ENCODE measurements around the gene UBE2Z. TPM values are rescaled to one million over a fixed set of nuclear protein-coding genes. Genes with fewer than 3 reads are reported as not detected.

The UBE2Z gene
- total RNA-seq, 1 experiment from 2014 or later, result 108 TPM

DNA sequence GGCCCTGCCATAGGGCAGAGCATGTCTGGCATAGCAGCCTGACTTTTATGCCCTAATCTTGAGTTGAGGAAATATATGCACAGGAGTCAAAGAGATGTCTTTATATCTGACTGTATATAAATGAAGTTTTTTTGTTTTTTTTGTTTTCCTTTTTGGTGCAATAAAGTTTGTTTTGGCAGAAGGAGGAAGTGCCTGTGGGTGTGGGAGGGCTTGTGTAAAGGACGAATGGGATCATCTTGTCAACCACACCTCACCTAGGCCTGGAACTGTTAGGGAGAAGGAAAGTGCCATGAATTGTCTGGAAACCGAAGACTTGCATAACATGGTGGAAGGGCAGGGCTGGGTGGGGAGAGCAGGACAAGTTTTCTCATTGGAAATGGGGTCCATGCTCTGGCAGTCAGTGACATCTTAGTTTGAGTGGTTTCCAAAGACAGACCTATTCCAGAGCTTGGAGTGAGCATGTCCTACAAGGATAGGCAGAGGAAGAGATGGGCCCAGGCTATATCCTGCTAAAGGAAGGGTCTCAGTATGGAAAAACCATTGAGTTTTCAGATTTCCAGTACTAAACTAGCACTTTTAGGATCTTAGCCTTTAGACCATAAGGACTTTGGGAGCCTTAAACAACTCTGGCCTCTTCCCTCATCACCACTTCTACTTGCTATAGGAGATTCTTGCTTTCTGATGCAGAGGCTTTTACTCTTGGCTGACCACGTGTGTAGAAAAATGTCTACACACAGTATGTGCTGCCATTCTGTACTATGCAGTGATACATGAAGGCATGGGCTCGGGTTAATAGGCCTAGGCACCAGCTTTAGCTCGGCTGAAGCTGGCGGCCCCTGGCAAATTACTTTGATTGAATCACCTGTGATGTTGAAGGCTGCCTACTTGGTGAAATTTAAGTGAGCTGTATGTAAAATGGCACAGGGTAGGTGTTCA lies 20.9 kb downstream of the UBE2Z start:
- peak overlapping the region; percentile 61 for H3K27ac ChIP-seq (ENCODE audit: low read depth, low read length, poor library complexity, severe bottlenecking)
- intact Hi-C loops (cut with micrococcal nuclease; ENCODE audit: unreplicated experiment), result no loop called here
- no TSS peak for BruUV-seq (replicated peaks)
- H3K27me3 ChIP-seq (replicated peaks; ENCODE audit: insufficient read depth, low read depth, low read length, poor library complexity), result no peaks in the 10 kb centered on the region
- no peaks in the 10 kb centered on the region for H3K9me3 ChIP-seq (ENCODE audit: low read depth, low read length, poor library complexity, severe bottlenecking)
- H3K4me1 ChIP-seq (ENCODE audit: insufficient read depth, low read length, poor library complexity, severe bottlenecking), result peaks cover 4% of the 10 kb centered on the region
- peaks cover 97% of the 10 kb centered on the region for H3K36me3 ChIP-seq (ENCODE audit: insufficient read depth, low read length, poor library complexity, severe bottlenecking)
- no peak for DNase-seq (ENCODE audit: low spot score)
- ChIA-PET CTCF (no interaction called here), POLR2A (ENCODE audit: low non-redundant PET) (no interaction called here)
- no peak overlapping the region for H3K4me3 ChIP-seq (ENCODE audit: low read depth, low read length, poor library complexity, severe bottlenecking)
- no peak for TF ChIP-seq EZH2 (IDR thresholded peaks at IDR 0.05; ENCODE audit: borderline replicate concordance, low read depth, low read length, poor library complexity, severe bottlenecking)
- TF ChIP-seq, protein P1, sequence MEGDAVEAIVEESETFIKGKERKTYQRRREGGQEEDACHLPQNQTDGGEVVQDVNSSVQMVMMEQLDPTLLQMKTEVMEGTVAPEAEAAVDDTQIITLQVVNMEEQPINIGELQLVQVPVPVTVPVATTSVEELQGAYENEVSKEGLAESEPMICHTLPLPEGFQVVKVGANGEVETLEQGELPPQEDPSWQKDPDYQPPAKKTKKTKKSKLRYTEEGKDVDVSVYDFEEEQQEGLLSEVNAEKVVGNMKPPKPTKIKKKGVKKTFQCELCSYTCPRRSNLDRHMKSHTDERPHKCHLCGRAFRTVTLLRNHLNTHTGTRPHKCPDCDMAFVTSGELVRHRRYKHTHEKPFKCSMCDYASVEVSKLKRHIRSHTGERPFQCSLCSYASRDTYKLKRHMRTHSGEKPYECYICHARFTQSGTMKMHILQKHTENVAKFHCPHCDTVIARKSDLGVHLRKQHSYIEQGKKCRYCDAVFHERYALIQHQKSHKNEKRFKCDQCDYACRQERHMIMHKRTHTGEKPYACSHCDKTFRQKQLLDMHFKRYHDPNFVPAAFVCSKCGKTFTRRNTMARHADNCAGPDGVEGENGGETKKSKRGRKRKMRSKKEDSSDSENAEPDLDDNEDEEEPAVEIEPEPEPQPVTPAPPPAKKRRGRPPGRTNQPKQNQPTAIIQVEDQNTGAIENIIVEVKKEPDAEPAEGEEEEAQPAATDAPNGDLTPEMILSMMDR (conservative IDR thresholded peaks at IDR 0.05; ENCODE audit: low read depth, low read length), result no peak

DNA sequence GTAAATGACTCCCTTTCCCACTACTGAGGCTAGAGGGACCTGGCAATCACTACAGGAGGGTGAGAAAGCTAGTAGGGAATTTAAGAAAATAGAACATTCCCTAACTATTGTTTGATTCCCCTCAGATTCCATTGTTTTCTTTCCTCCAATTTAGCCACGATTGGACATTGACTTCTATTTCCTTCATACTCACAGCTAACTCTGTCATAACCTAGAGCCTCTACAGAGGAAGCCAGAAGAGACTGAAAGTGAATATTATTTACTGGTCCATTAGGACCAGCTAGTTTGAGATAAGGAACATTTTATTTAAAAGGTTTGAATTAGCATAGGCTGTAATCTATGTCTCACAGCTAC lies 21.6 kb downstream of the UBE2Z start:
- TF ChIP-seq EZH2 (IDR thresholded peaks at IDR 0.05; ENCODE audit: borderline replicate concordance, low read depth, low read length, poor library complexity, severe bottlenecking), result no peak
- TF ChIP-seq, protein P1 (conservative IDR thresholded peaks at IDR 0.05; ENCODE audit: low read depth, low read length), result no peak
- CTCF ChIA-PET, result no interaction called here
- Histone ChIP-seq H3K36me3 (ENCODE audit: insufficient read depth, low read length, poor library complexity, severe bottlenecking) (peaks cover 95% of the 10 kb centered on the region), H3K9me3 (ENCODE audit: low read depth, low read length, poor library complexity, severe bottlenecking) (no peaks in the 10 kb centered on the region), H3K4me1 (ENCODE audit: insufficient read depth, low read length, poor library complexity, severe bottlenecking) (peaks cover 4% of the 10 kb centered on the region), H3K27me3 (replicated peaks; ENCODE audit: insufficient read depth, low read depth, low read length, poor library complexity) (no peaks in the 10 kb centered on the region), H3K4me3 (ENCODE audit: low read depth, low read length, poor library complexity, severe bottlenecking) (no peak overlapping the region), H3K27ac (ENCODE audit: low read depth, low read length, poor library complexity, severe bottlenecking) (peak overlapping the region; percentile 61)
- POLR2A ChIA-PET (ENCODE audit: low non-redundant PET), result no interaction called here
- BruUV-seq (replicated peaks), result no TSS peak
- intact Hi-C loops (cut with micrococcal nuclease; ENCODE audit: unreplicated experiment), result no loop called here
- no peak for DNase-seq (ENCODE audit: low spot score)

DNA sequence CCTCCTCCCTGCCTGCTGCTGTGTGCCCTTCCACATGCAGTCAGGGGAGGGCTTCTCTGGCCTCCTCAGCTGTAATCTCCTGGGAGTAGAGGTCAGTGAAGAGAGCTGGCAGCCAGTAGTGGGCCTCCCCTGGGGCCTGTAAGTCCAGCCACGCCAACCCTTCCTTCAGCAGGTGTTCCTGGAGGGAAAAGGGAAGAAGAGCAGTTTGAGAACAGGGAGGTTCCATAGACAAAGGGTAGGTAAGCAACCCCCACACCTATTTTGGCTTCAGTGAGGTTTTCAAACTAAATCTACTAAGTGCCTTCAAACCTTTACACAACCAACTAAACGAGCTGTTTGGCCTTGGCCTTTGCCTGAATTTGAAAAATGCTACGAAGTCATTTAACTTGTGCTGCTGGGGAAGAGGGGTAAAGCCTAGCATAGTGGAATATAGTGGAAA lies 22.2 kb downstream of the UBE2Z start:
- intact Hi-C loops (cut with micrococcal nuclease; ENCODE audit: unreplicated experiment), result no loop called here
- ChIA-PET POLR2A (ENCODE audit: low non-redundant PET) (no interaction called here), CTCF (no interaction called here)
- Histone ChIP-seq H3K27ac (ENCODE audit: low read depth, low read length, poor library complexity, severe bottlenecking) (peak overlapping the region; percentile 61), H3K27me3 (replicated peaks; ENCODE audit: insufficient read depth, low read depth, low read length, poor library complexity) (no peaks in the 10 kb centered on the region), H3K36me3 (ENCODE audit: insufficient read depth, low read length, poor library complexity, severe bottlenecking) (peaks cover 94% of the 10 kb centered on the region), H3K4me1 (ENCODE audit: insufficient read depth, low read length, poor library complexity, severe bottlenecking) (peaks cover 4% of the 10 kb centered on the region), H3K4me3 (ENCODE audit: low read depth, low read length, poor library complexity, severe bottlenecking) (no peak overlapping the region), H3K9me3 (ENCODE audit: low read depth, low read length, poor library complexity, severe bottlenecking) (no peaks in the 10 kb centered on the region)
- no peak for TF ChIP-seq EZH2 (IDR thresholded peaks at IDR 0.05; ENCODE audit: borderline replicate concordance, low read depth, low read length, poor library complexity, severe bottlenecking)
- TF ChIP-seq, protein P1 (conservative IDR thresholded peaks at IDR 0.05; ENCODE audit: low read depth, low read length), result no peak
- no peak for DNase-seq (ENCODE audit: low spot score)
- no TSS peak for BruUV-seq (replicated peaks)
